ENCODE data around the gene SPECC1L.
"Not testable (repeated sequence)": the region's sequence is repeated elsewhere in the genome, so short reads cannot be mapped to it uniquely, and the experiment has no call there.

The SPECC1L gene

DNA sequence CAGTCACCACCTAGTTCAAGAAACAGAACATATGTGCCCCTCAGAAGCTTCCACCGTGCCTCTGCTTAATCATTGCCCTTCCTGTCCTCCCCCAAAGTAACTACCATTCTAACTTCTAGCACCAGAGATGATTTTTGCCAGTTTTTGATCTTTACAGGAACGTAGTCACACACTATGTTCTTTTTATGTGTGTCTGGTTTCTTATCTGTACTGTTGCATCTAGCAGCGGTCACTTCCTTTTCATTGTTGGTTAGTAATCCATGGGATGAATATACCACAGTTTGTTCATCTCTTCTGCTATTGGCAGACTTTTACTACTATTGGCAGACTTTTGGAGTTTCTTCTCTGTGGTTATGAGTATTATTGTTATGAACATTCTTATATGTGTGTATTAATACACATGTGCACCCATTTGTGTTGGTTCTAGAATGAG is 34.6 kb downstream of the SPECC1L start:
- H3K4me3 ChIP-seq (ENCODE audit: control insufficient read depth, low read depth, low read length): no peak overlapping the region
- TF ChIP-seq, protein P1, sequence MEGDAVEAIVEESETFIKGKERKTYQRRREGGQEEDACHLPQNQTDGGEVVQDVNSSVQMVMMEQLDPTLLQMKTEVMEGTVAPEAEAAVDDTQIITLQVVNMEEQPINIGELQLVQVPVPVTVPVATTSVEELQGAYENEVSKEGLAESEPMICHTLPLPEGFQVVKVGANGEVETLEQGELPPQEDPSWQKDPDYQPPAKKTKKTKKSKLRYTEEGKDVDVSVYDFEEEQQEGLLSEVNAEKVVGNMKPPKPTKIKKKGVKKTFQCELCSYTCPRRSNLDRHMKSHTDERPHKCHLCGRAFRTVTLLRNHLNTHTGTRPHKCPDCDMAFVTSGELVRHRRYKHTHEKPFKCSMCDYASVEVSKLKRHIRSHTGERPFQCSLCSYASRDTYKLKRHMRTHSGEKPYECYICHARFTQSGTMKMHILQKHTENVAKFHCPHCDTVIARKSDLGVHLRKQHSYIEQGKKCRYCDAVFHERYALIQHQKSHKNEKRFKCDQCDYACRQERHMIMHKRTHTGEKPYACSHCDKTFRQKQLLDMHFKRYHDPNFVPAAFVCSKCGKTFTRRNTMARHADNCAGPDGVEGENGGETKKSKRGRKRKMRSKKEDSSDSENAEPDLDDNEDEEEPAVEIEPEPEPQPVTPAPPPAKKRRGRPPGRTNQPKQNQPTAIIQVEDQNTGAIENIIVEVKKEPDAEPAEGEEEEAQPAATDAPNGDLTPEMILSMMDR (conservative IDR thresholded peaks at IDR 0.05; ENCODE audit: control insufficient read depth, insufficient read depth, low read depth, low read length): no peak
- no peak for DNase-seq (ENCODE audit: low read depth)

DNA sequence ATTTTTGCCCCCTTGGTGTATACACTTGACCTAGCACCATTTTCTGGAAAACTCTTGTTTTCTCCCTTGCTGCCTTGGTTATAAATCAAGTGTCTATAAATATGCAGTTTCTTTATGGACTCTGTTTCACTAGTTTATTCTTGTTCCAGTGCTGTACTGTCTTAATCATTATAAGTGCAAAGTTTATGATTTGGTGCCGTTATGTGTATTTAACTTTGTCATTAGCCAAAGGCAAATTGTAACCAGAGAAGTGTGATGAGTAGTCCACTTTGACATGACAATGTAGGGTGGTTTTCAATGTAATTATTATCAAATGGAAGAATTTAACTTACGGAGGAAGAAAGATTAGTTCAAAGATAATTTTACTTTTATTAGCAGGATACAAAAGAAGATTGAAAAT is 40.3 kb downstream of the SPECC1L start:
- TF ChIP-seq, protein P1 (conservative IDR thresholded peaks at IDR 0.05; ENCODE audit: control insufficient read depth, insufficient read depth, low read depth, low read length): no peak
- no peak overlapping the region for H3K4me3 ChIP-seq (ENCODE audit: control insufficient read depth, low read depth, low read length)
- DNase-seq (ENCODE audit: low read depth): no peak

DNA sequence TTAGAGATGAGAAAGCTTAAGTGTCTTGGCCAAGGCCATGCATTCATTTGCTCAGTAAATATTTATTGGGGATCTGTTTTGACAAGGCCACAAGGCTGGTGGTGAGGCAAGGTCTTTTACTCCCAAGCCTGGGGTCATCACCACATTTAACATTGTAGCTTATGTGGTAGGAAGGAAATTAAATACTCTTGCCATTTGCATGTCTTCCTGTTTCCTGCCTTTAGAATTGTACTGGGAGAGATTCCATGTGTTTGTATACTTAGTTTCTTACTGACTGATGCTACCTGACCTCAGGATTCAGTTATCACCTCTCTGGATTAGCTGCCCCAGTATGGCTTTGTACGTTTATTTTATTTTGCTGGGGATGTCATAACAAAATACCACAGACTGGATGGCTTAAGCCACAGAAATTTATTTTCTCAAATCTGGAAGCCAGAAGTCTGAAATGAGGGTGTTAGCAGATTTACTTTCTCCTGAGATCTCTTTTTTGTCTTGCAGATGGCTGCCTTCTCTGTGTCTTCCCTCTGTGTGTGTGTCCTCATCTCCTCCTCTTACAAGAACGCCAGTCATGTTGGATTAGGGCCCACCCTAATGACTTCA is 44.8 kb downstream of the SPECC1L start:
- peak; percentile 23 for DNase-seq (ENCODE audit: low read depth)
- TF ChIP-seq, protein P1 (conservative IDR thresholded peaks at IDR 0.05; ENCODE audit: control insufficient read depth, insufficient read depth, low read depth, low read length): no peak
- H3K4me3 ChIP-seq (ENCODE audit: control insufficient read depth, low read depth, low read length): no peak overlapping the region

DNA sequence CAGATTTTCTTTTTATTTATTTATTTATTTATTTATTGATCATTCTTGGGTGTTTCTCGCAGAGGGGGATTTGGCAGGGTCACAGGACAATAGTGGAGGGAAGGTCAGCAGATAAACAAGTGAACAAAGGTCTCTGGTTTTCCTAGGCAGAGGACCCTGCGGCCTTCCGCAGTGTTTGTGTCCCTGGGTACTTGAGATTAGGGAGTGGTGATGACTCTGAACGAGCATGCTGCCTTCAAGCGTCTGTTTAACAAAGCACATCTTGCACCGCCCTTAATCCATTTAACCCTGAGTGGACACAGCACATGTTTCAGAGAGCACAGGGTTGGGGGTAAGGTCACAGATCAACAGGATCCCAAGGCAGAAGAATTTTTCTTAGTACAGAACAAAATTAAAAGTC is 45.6 kb downstream of the SPECC1L start:
- H3K4me3 ChIP-seq (ENCODE audit: control insufficient read depth, low read depth, low read length); DNase-seq (ENCODE audit: low read depth): not testable (repeated sequence)

DNA sequence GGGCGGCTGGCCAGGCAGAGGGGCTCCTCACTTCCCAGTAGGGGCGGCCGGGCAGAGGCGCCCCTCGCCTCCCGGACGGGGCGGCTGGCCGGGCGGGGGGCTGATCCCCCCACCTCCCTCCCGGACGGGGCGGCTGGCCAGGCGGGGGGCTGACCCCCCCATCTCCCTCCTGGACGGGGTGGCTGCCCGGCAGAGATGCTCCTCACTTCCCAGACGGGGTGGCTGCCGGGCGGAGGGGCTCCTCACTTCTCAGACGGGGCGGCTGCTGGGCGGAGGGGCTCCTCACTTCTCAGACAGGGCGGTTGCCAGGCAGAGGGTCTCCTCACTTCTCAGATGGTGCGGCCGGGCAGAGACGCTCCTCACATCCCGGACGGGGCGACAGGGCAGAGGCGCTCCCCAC is 46.9 kb downstream of the SPECC1L start:
- DNase-seq (ENCODE audit: low read depth); H3K4me3 ChIP-seq (ENCODE audit: control insufficient read depth, low read depth, low read length): not testable (repeated sequence)

DNA sequence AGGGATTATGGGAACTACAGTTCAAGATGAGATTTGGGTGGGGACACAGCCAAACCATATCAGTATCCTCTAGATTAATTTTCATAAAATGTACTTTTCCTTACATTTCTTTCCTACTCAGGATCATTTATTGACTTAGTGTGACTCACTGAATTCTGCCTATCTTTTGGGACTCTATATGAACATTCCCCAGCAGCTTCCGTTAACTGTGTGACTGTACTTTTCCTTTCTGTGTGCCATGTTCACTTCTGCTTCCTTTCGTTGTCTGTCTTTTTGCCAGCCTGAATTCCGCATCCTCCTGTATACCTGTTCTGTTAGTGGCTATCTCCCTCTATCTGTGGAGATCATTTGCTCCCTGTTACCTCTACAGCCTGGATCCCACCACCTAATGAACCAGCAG is 48.8 kb downstream of the SPECC1L start:
- no peak overlapping the region for H3K4me3 ChIP-seq (ENCODE audit: control insufficient read depth, low read depth, low read length)
- TF ChIP-seq, protein P1 (conservative IDR thresholded peaks at IDR 0.05; ENCODE audit: control insufficient read depth, insufficient read depth, low read depth, low read length): no peak
- DNase-seq (ENCODE audit: low read depth): peak; percentile 33

DNA sequence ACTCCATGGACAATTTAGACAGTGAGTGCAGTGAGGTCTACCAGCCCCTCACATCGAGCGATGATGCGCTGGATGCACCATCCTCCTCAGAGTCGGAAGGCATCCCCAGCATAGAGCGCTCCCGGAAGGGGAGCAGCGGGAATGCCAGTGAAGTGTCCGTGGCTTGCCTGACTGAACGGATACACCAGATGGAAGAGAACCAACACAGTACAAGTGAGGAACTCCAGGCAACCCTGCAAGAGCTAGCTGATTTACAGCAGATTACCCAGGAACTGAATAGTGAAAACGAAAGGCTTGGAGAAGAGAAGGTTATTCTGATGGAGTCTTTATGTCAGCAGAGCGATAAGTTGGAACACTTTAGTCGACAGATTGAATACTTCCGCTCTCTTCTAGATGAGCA is 51.4 kb downstream of the SPECC1L start:
- no peak overlapping the region for H3K4me3 ChIP-seq (ENCODE audit: control insufficient read depth, low read depth, low read length)
- TF ChIP-seq, protein P1 (conservative IDR thresholded peaks at IDR 0.05; ENCODE audit: control insufficient read depth, insufficient read depth, low read depth, low read length): no peak
- DNase-seq (ENCODE audit: low read depth): no peak

DNA sequence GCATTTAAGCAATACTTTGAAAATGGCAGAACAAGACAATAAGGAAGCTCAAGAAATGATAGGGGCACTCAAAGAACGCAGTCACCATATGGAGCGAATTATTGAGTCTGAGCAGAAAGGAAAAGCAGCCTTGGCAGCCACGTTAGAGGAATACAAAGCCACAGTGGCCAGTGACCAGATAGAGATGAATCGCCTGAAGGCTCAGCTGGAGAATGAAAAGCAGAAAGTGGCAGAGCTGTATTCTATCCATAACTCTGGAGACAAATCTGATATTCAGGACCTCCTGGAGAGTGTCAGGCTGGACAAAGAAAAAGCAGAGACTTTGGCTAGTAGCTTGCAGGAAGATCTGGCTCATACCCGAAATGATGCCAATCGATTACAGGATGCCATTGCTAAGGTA is 51.9 kb downstream of the SPECC1L start:
- DNase-seq (ENCODE audit: low read depth): peak; percentile 54
- no peak overlapping the region for H3K4me3 ChIP-seq (ENCODE audit: control insufficient read depth, low read depth, low read length)
- TF ChIP-seq, protein P1 (conservative IDR thresholded peaks at IDR 0.05; ENCODE audit: control insufficient read depth, insufficient read depth, low read depth, low read length): no peak

Measured in fibroblast of mammary gland (primary cell).